ENCODE results near the gene CELA3A.

Gene CELA3A

DNA sequence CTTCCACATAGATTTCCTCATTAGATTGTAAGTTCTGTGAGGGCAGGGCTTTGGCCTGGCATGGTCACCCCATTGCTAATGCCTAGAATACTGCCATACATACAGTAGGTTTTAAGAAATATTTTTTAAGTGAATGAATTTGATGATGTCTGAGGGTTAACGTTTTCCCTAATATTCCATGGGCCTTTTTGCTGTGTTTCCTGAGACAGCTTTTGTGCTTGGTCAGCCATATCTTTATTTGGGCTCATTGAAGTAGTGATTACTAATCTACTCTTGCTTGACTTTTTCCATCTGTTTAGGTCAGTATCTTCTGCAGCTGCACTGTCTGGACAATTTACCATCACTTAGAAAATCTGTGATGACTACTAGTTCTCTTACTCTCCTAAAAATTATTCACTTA lies 54.6 kb downstream of the CELA3A start:
- Histone ChIP-seq H3K36me3 (ENCODE audit: insufficient read depth, low read length) (no peaks in the 10 kb centered on the region; the same call in 1 of the 2 replicates), H2AFZ (ENCODE audit: low read length) (no peak overlapping the region), H3K4me2 (ENCODE audit: low read depth, low read length, poor library complexity, severe bottlenecking) (peak overlapping the region; percentile 69), H3K4me1 (ENCODE audit: insufficient read depth, low read length, poor library complexity, severe bottlenecking) (peaks cover 34% of the 10 kb centered on the region), H3K4me3 (ENCODE audit: low read length, poor library complexity, severe bottlenecking) (peak overlapping the region; percentile 59), H3K9ac (ENCODE audit: low read depth, low read length, poor library complexity, severe bottlenecking) (peak overlapping the region; percentile 25), H3F3A (ENCODE audit: low read depth) (no peaks in the 10 kb centered on the region), H3K79me2 (ENCODE audit: insufficient read depth, low read length) (peaks cover 88% of the 10 kb centered on the region), H4K20me1 (ENCODE audit: insufficient read depth, low read length, poor library complexity, severe bottlenecking) (peaks cover 75% of the 10 kb centered on the region), H3K9me3 (ENCODE audit: insufficient read depth, low read depth, low read length) (no peaks in the 10 kb centered on the region), H3K9me2 (replicated peaks; ENCODE audit: low read depth, low read length) (no peaks in the 10 kb centered on the region), H3K27me3 (ENCODE audit: insufficient read depth, low read length, poor library complexity, severe bottlenecking) (no peaks in the 10 kb centered on the region)
- TF ChIP-seq EZH2phosphoT487 (IDR thresholded peaks at IDR 0.05; ENCODE audit: borderline replicate concordance) = no peak

DNA sequence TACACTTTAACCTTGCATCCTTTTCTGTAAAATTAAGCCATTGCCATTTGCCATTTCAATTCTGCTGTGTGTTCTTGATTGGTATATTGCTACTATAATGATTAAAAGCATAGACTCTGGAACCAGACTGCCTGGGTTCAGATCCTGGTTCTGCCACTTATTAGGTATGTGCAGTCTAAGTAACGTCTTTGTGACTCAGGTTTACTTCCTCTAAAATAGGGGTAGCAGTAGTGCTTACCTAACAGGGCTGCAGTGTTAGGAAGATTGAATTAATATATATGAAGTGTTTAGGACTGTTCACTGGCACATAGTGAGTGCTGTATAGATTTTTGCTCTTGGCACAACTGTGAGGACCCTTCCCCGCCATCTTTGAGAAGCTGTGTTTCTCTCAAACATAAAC lies 55.5 kb downstream of the CELA3A start:
- H2AFZ ChIP-seq (ENCODE audit: low read length) = no peak overlapping the region
- peaks cover 94% of the 10 kb centered on the region for H3K79me2 ChIP-seq (ENCODE audit: insufficient read depth, low read length)
- peak overlapping the region; percentile 59 for H3K4me3 ChIP-seq (ENCODE audit: low read length, poor library complexity, severe bottlenecking)
- H3F3A ChIP-seq (ENCODE audit: low read depth) = no peaks in the 10 kb centered on the region
- H3K9me3 ChIP-seq (ENCODE audit: insufficient read depth, low read depth, low read length) = no peaks in the 10 kb centered on the region
- peak overlapping the region; percentile 25 for H3K9ac ChIP-seq (ENCODE audit: low read depth, low read length, poor library complexity, severe bottlenecking)
- H3K4me1 ChIP-seq (ENCODE audit: insufficient read depth, low read length, poor library complexity, severe bottlenecking) = peaks cover 32% of the 10 kb centered on the region
- H3K27me3 ChIP-seq (ENCODE audit: insufficient read depth, low read length, poor library complexity, severe bottlenecking) = no peaks in the 10 kb centered on the region
- peak overlapping the region; percentile 69 for H3K4me2 ChIP-seq (ENCODE audit: low read depth, low read length, poor library complexity, severe bottlenecking)
- peaks cover 83% of the 10 kb centered on the region for H4K20me1 ChIP-seq (ENCODE audit: insufficient read depth, low read length, poor library complexity, severe bottlenecking)
- no peak for TF ChIP-seq EZH2phosphoT487 (IDR thresholded peaks at IDR 0.05; ENCODE audit: borderline replicate concordance)
- TF ChIP-seq, protein P1, sequence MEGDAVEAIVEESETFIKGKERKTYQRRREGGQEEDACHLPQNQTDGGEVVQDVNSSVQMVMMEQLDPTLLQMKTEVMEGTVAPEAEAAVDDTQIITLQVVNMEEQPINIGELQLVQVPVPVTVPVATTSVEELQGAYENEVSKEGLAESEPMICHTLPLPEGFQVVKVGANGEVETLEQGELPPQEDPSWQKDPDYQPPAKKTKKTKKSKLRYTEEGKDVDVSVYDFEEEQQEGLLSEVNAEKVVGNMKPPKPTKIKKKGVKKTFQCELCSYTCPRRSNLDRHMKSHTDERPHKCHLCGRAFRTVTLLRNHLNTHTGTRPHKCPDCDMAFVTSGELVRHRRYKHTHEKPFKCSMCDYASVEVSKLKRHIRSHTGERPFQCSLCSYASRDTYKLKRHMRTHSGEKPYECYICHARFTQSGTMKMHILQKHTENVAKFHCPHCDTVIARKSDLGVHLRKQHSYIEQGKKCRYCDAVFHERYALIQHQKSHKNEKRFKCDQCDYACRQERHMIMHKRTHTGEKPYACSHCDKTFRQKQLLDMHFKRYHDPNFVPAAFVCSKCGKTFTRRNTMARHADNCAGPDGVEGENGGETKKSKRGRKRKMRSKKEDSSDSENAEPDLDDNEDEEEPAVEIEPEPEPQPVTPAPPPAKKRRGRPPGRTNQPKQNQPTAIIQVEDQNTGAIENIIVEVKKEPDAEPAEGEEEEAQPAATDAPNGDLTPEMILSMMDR (conservative IDR thresholded peaks at IDR 0.05; ENCODE audit: low read length) = no peak
- H3K36me3 ChIP-seq (ENCODE audit: insufficient read depth, low read length) = no peaks in the 10 kb centered on the region; the same call in 1 of the 2 replicates
- no peaks in the 10 kb centered on the region for H3K9me2 ChIP-seq (replicated peaks; ENCODE audit: low read depth, low read length)

DNA sequence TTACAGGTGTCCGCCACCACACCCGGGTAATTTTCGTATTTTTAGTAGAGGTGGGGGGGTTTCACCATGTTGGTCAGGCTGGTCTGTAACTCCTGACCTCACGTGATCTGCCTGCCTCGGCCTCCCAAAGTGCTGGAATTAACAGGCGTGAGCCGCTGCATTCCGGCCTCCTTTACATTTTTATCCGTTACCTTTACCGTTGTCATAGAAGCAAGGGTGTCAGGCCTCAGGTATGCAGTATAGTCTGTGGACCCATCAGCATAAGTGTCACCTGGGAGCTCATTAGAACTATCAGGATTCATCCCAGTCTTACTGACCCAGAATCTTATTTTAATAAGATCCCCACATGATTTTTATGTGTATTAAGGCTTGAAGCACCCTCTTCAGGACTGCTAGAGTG lies 56.4 kb downstream of the CELA3A start:
- no peaks in the 10 kb centered on the region; the same call in 1 of the 2 replicates for H3K36me3 ChIP-seq (ENCODE audit: insufficient read depth, low read length)
- peak overlapping the region; percentile 0 for H3K4me2 ChIP-seq (ENCODE audit: low read depth, low read length, poor library complexity, severe bottlenecking)
- H3K4me1 ChIP-seq (ENCODE audit: insufficient read depth, low read length, poor library complexity, severe bottlenecking) = peaks cover 31% of the 10 kb centered on the region

More for the DNA sequence above, 56.4 kb downstream of the CELA3A start:
- TF ChIP-seq, protein P1 (conservative IDR thresholded peaks at IDR 0.05; ENCODE audit: low read length) = no peak
- no peak for TF ChIP-seq EZH2phosphoT487 (IDR thresholded peaks at IDR 0.05; ENCODE audit: borderline replicate concordance)
- Histone ChIP-seq H3K9ac (ENCODE audit: low read depth, low read length, poor library complexity, severe bottlenecking) (no peak overlapping the region), H3K9me2 (replicated peaks; ENCODE audit: low read depth, low read length) (no peaks in the 10 kb centered on the region), H3K4me3 (ENCODE audit: low read length, poor library complexity, severe bottlenecking) (no peak overlapping the region), H2AFZ (ENCODE audit: low read length) (no peak overlapping the region), H3F3A (ENCODE audit: low read depth) (no peaks in the 10 kb centered on the region), H4K20me1 (ENCODE audit: insufficient read depth, low read length, poor library complexity, severe bottlenecking) (peaks cover 92% of the 10 kb centered on the region), H3K9me3 (ENCODE audit: insufficient read depth, low read depth, low read length) (no peaks in the 10 kb centered on the region), H3K79me2 (ENCODE audit: insufficient read depth, low read length) (peaks cover 97% of the 10 kb centered on the region), H3K27me3 (ENCODE audit: insufficient read depth, low read length, poor library complexity, severe bottlenecking) (no peaks in the 10 kb centered on the region)

Data from Loucy (cell line).